Thymus (tissue), 11 donors: ENCODE data around the gene AVP. TPM values are rescaled to one million over a fixed set of nuclear protein-coding genes. Genes with fewer than 3 reads are reported as not detected.

Source experiments
- DNase-seq, 9 donors: peaks; one replicate each; pipeline ENCODE4 v3.0.0-alpha.2; 2013; ENCODE audit warnings: low spot score in 9 of 9, low read depth in 6 of 9, missing footprints in 1 of 9
- H3K27ac ChIP-seq, 2 donors: one replicate each; pipeline ENCODE4 v1.5.1; 2013; ENCODE audit warnings: control low read depth in 1 of 2, low read depth in 1 of 2, low read length in 1 of 2, mild to moderate bottlenecking in 1 of 2, moderate library complexity in 1 of 2
- H3K27me3 ChIP-seq, 2 donors: one replicate each; pipeline ENCODE4 v1.5.1; 2013; ENCODE audit warnings: low read length in 1 of 2; ENCODE audit not compliant: control insufficient read depth in 2 of 2, insufficient read depth in 1 of 2
- H3K36me3 ChIP-seq, 2 donors: one replicate each; pipeline ENCODE4 v1.5.1; 2013; ENCODE audit warnings: low read length in 1 of 2, mild to moderate bottlenecking in 1 of 2, moderate library complexity in 1 of 2; ENCODE audit not compliant: control insufficient read depth in 2 of 2, insufficient read depth in 2 of 2
- H3K4me1 ChIP-seq, 2 donors: one replicate each; pipeline ENCODE4 v1.5.1; 2013; ENCODE audit warnings: low read length in 2 of 2; ENCODE audit not compliant: control insufficient read depth in 2 of 2, insufficient read depth in 2 of 2
- H3K4me3 ChIP-seq, 2 donors: one replicate each; pipeline ENCODE4 v1.5.1; 2013; ENCODE audit warnings: low read length in 2 of 2, control low read depth in 1 of 2, mild to moderate bottlenecking in 1 of 2
- H3K9me3 ChIP-seq, 2 donors: one replicate each; pipeline ENCODE4 v1.5.1; 2013; ENCODE audit warnings: low read length in 1 of 2, mild to moderate bottlenecking in 1 of 2; ENCODE audit not compliant: control insufficient read depth in 2 of 2, insufficient read depth in 1 of 2
- WGBS: extraction: QIAGEN DNeasy Blood & Tissue Kit; methylation state at CpG from one replicate; pipeline ENCODE4 v1.1.7; 2013; 5-methylcytosine and 5-hydroxymethylcytosine counted together
- polyA plus RNA-seq: library from polyadenylated mRNA; stranded (reverse); fragments of 200-250 nt; gene quantifications from one replicate; pipeline ENCODE4 v1.2.3, GENCODE V29; 2013
- total RNA-seq: library from RNA; stranded (reverse); fragments of 120-200 nt; gene quantifications from one replicate; pipeline ENCODE4 v1.2.4, GENCODE V29; 2013
- donor health status: healthy.

Gene AVP
- total and polyA plus RNA-seq, 2 donors: 0.33 to 5.2 TPM

GRCh38 chr20:3105256-3106137 lies 21.0 kb upstream of the AVP start:
- 98% methylated on average over 18 of the region's 18 CpGs for WGBS

GRCh38 chr20:3103369-3104032 lies 19.0 kb upstream of the AVP start:
- Histone ChIP-seq H3K27me3 (no peaks in the 10 kb centered on the region), H3K27ac (no peak overlapping the region), H3K4me3 (no peak overlapping the region), H3K4me1 (peaks cover 3 to 23% of the 10 kb centered on the region in 2 donors), H3K9me3 (no peaks in the 10 kb centered on the region), H3K36me3 (peaks cover 0 to 5% of the 10 kb centered on the region in 2 donors)
- 94% methylated on average over 3 of the region's 3 CpGs for WGBS
- DNase-seq: no peak

More at GRCh38 chr20:3105256-3106137, 21.0 kb upstream of the AVP start:
- H3K27ac ChIP-seq: no peak overlapping the region
- H3K4me3 ChIP-seq: no peak overlapping the region
- H3K27me3 ChIP-seq: no peaks in the 10 kb centered on the region
- H3K36me3 ChIP-seq: peaks cover 9 to 17% of the 10 kb centered on the region in 2 donors
- DNase-seq: no peak
- H3K9me3 ChIP-seq: no peaks in the 10 kb centered on the region
- H3K4me1 ChIP-seq: peaks cover 3 to 23% of the 10 kb centered on the region in 2 donors

GRCh38 chr20:3102575-3103368 lies 18.2 kb upstream of the AVP start:
- no peaks in the 10 kb centered on the region for H3K27me3 ChIP-seq
- 87% methylated on average over 13 of the region's 13 CpGs for WGBS
- no peaks in the 10 kb centered on the region for H3K9me3 ChIP-seq
- no peak for DNase-seq
- peaks cover 3 to 23% of the 10 kb centered on the region in 2 donors for H3K4me1 ChIP-seq
- H3K36me3 ChIP-seq: peaks cover 0 to 5% of the 10 kb centered on the region in 2 donors
- H3K4me3 ChIP-seq: no peak overlapping the region
- no peak overlapping the region for H3K27ac ChIP-seq

GRCh38 chr20:3101737-3102574 lies 17.4 kb upstream of the AVP start:
- Histone ChIP-seq H3K27ac (no peak overlapping the region), H3K27me3 (no peaks in the 10 kb centered on the region), H3K4me3 (no peak overlapping the region), H3K36me3 (peaks cover 0 to 5% of the 10 kb centered on the region in 2 donors), H3K4me1 (peaks cover 3 to 16% of the 10 kb centered on the region in 2 donors), H3K9me3 (no peaks in the 10 kb centered on the region)
- WGBS: 33% methylated on average over 21 of the region's 21 CpGs
- peak in 2 of 9 donors; percentile 43 to 67 for DNase-seq

- no peaks in the 10 kb centered on the region for H3K9me3 ChIP-seq
- H3K4me1 ChIP-seq: peaks cover 0 to 12% of the 10 kb centered on the region in 2 donors
- no peak for DNase-seq
- no peaks in the 10 kb centered on the region for H3K36me3 ChIP-seq
- H3K4me3 ChIP-seq: no peak overlapping the region
- H3K27me3 ChIP-seq: peaks cover 0 to 2% of the 10 kb centered on the region in 2 donors
- H3K27ac ChIP-seq: no peak overlapping the region
- WGBS: 88% methylated on average over 6 of the region's 6 CpGs
These were observed 16.7 kb upstream of the AVP start for GRCh38 chr20:3101251-3101650.

GRCh38 chr20:3100480-3100879 lies 16.0 kb upstream of the AVP start:
- DNase-seq: no peak
- over 99% methylated on average over 7 of the region's 7 CpGs for WGBS
- no peak overlapping the region for H3K27ac ChIP-seq
- no peak overlapping the region for H3K4me3 ChIP-seq
- peaks cover 0 to 2% of the 10 kb centered on the region in 2 donors for H3K27me3 ChIP-seq
- peaks cover 0 to 12% of the 10 kb centered on the region in 2 donors for H3K4me1 ChIP-seq
- H3K36me3 ChIP-seq: no peaks in the 10 kb centered on the region
- H3K9me3 ChIP-seq: no peaks in the 10 kb centered on the region

GRCh38 chr20:3094848-3095629 lies 10.5 kb upstream of the AVP start:
- no peak overlapping the region for H3K27ac ChIP-seq
- no peak for DNase-seq
- no peaks in the 10 kb centered on the region for H3K9me3 ChIP-seq
- no peaks in the 10 kb centered on the region for H3K36me3 ChIP-seq
- peaks cover 10 to 13% of the 10 kb centered on the region in 2 donors for H3K4me1 ChIP-seq
- H3K4me3 ChIP-seq: no peak overlapping the region
- peaks cover 19 to 38% of the 10 kb centered on the region in 2 donors for H3K27me3 ChIP-seq
- 95% methylated on average over 13 of the region's 13 CpGs for WGBS
